Loucy (cell line): ENCODE results near the gene KDM7A.

ENCODE experiments used
- H2AFZ ChIP-seq: fragments of 200-600 bp; sonication (generic); 2 replicates; pipeline ENCODE4 v1.6.0; 2016; ENCODE audit warnings: antibody characterized with exemption, mild to moderate bottlenecking, low read length, moderate library complexity
- H3F3A ChIP-seq: fragments of 200-600 bp; 2 replicates; pipeline ENCODE4 v1.6.0; 2016; ENCODE audit warnings: antibody characterized with exemption, low read depth, mild to moderate bottlenecking
- H3K27me3 ChIP-seq: fragments of 200-600 bp; sonication (generic); 2 replicates; pipeline ENCODE4 v1.6.1; 2014; ENCODE audit warnings: low read length, mild to moderate bottlenecking; ENCODE audit not compliant: insufficient read depth, poor library complexity, severe bottlenecking
- H3K36me3 ChIP-seq: fragments of 200-600 bp; sonication (generic); 2 replicates; pipeline ENCODE4 v1.6.1; 2016; ENCODE audit warnings: low read length; ENCODE audit not compliant: insufficient read depth
- H3K4me1 ChIP-seq: fragments of 200-600 bp; sonication (generic); 2 replicates; pipeline ENCODE4 v1.5.1; 2014; ENCODE audit warnings: low read length, mild to moderate bottlenecking; ENCODE audit not compliant: insufficient read depth, poor library complexity, severe bottlenecking
- H3K4me2 ChIP-seq: fragments of 200-600 bp; sonication (generic); 2 replicates; pipeline ENCODE4 v1.6.0; 2014; ENCODE audit warnings: antibody characterized with exemption, low read length, low read depth, mild to moderate bottlenecking; ENCODE audit not compliant: poor library complexity, severe bottlenecking
- H3K4me3 ChIP-seq: fragments of 200-600 bp; sonication (generic); 2 replicates; pipeline ENCODE4 v1.5.1; 2014; ENCODE audit warnings: low read length, mild to moderate bottlenecking, mixed read lengths; ENCODE audit not compliant: poor library complexity, severe bottlenecking
- H3K79me2 ChIP-seq: fragments of 200-600 bp; sonication (generic); 2 replicates; pipeline ENCODE4 v1.6.1; 2014; ENCODE audit warnings: low read length; ENCODE audit not compliant: insufficient read depth
- H3K9ac ChIP-seq: fragments of 200-600 bp; sonication (generic); 2 replicates; pipeline ENCODE4 v1.6.0; 2014; ENCODE audit warnings: mild to moderate bottlenecking, low read depth, low read length, moderate library complexity; ENCODE audit not compliant: poor library complexity, severe bottlenecking
- H3K9me2 ChIP-seq: fragments of 200-600 bp; sonication (generic); replicated peaks from 2 replicates; pipeline ENCODE4 v1.6.1; 2016; ENCODE audit warnings: low read depth, low read length, mixed read lengths
- H3K9me3 ChIP-seq: fragments of 200-600 bp; sonication (generic); 2 replicates; pipeline ENCODE4 v1.6.1; 2014; ENCODE audit warnings: mild to moderate bottlenecking, antibody characterized with exemption, low read length, low read depth; ENCODE audit not compliant: insufficient read depth
- H4K20me1 ChIP-seq: fragments of 200-600 bp; sonication (generic); 2 replicates; pipeline ENCODE4 v1.6.0; 2014; ENCODE audit warnings: antibody characterized with exemption, low read length, mild to moderate bottlenecking; ENCODE audit not compliant: insufficient read depth, poor library complexity, severe bottlenecking
- EZH2phosphoT487 ChIP-seq: fragments of 200-600 bp; IDR thresholded peaks from 2 replicates; pipeline ENCODE4 v1.6.1; 2018; ENCODE audit warnings: antibody characterized with exemption, mild to moderate bottlenecking, moderate library complexity, borderline replicate concordance
- TF ChIP-seq, protein P1 (sequence below): fragments of 200-600 bp; sonication (generic); conservative IDR thresholded peaks from 2 replicates; pipeline ENCODE4 v1.5.1; 2014; ENCODE audit warnings: mild to moderate bottlenecking, antibody characterized with exemption, low read length

The KDM7A gene

DNA sequence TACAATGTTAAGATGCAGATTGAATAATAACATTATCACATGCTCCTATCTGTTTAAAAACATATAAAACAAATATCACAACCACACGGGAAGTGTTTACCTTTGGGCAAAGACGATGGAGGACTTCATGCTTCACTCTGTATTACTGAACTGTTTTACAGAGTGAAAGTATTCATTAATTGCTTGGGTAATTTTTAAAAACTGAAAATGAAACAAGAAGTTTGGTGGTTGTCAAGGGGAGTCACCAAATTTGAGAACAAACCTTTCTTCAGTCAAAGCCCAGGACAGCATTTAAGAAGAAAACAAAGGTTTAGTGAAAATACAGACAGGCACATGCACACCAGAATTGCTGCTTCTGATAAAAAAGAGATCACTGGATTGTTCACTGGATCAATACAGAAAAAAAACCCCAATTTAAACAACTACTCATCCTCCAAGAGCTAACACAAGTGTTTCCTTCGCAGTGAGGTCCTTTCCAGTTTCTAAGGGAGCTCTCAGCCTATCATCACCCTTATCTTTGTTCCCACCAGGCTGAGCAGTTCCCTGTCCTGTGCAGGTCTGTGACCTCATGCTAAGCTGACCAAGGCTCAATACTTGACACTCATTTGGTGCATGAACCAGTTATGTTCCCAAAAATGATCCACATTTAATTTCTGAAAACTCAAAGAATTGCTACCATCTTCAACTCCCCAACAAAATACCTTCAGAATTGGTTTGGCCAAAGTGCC is 122.8 kb downstream of the KDM7A start:
- H3K9me3 ChIP-seq: no peaks in the 10 kb centered on the region
- H2AFZ ChIP-seq: no peak overlapping the region
- H3K79me2 ChIP-seq: peaks cover 21% of the 10 kb centered on the region; the same call in 1 of the 2 replicates
- no peak overlapping the region for H3K4me2 ChIP-seq
- H3K9ac ChIP-seq: no peak overlapping the region
- peaks cover 22% of the 10 kb centered on the region for H3K4me1 ChIP-seq
- no peaks in the 10 kb centered on the region for H3F3A ChIP-seq
- H3K27me3 ChIP-seq: no peaks in the 10 kb centered on the region
- H4K20me1 ChIP-seq: peaks cover 7% of the 10 kb centered on the region
- peaks cover 30% of the 10 kb centered on the region for H3K36me3 ChIP-seq
- H3K4me3 ChIP-seq: no peak overlapping the region
- no peaks in the 10 kb centered on the region for H3K9me2 ChIP-seq
- TF ChIP-seq EZH2phosphoT487: no peak
- TF ChIP-seq, protein P1, sequence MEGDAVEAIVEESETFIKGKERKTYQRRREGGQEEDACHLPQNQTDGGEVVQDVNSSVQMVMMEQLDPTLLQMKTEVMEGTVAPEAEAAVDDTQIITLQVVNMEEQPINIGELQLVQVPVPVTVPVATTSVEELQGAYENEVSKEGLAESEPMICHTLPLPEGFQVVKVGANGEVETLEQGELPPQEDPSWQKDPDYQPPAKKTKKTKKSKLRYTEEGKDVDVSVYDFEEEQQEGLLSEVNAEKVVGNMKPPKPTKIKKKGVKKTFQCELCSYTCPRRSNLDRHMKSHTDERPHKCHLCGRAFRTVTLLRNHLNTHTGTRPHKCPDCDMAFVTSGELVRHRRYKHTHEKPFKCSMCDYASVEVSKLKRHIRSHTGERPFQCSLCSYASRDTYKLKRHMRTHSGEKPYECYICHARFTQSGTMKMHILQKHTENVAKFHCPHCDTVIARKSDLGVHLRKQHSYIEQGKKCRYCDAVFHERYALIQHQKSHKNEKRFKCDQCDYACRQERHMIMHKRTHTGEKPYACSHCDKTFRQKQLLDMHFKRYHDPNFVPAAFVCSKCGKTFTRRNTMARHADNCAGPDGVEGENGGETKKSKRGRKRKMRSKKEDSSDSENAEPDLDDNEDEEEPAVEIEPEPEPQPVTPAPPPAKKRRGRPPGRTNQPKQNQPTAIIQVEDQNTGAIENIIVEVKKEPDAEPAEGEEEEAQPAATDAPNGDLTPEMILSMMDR: no peak

DNA sequence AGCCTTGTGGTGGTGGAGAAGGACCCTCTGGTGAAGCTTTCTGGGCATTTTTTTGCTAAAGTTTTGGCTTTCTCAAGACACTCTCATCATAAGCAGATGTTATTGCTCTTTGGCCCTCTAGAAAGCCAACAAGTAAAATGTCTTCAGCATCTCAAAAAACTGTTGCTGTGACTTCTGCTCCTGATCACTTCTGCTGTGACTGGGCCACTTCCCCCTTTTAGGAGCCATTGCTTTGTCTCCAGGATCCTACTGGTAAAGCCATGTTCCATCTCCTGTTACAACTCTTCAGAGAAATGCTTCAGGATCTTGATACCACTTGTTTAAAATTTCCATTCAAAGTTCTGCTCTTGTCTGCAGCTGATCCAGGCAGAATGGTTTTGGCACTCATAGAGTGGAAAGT is 125.0 kb downstream of the KDM7A start:
- no peaks in the 10 kb centered on the region for H3K27me3 ChIP-seq
- peaks cover 30% of the 10 kb centered on the region for H3K36me3 ChIP-seq
- H3K4me3 ChIP-seq: no peak overlapping the region
- H3K9me2 ChIP-seq: no peaks in the 10 kb centered on the region
- no peak for TF ChIP-seq EZH2phosphoT487
- TF ChIP-seq, protein P1: no peak
- no peak overlapping the region for H3K9ac ChIP-seq
- peaks cover 5% of the 10 kb centered on the region for H3K4me1 ChIP-seq
- no peak overlapping the region for H3K4me2 ChIP-seq
- peaks cover 7% of the 10 kb centered on the region for H4K20me1 ChIP-seq
- no peak overlapping the region for H2AFZ ChIP-seq
- peaks cover 10% of the 10 kb centered on the region; the same call in 1 of the 2 replicates for H3K79me2 ChIP-seq
- H3K9me3 ChIP-seq: no peaks in the 10 kb centered on the region
- H3F3A ChIP-seq: no peaks in the 10 kb centered on the region

DNA sequence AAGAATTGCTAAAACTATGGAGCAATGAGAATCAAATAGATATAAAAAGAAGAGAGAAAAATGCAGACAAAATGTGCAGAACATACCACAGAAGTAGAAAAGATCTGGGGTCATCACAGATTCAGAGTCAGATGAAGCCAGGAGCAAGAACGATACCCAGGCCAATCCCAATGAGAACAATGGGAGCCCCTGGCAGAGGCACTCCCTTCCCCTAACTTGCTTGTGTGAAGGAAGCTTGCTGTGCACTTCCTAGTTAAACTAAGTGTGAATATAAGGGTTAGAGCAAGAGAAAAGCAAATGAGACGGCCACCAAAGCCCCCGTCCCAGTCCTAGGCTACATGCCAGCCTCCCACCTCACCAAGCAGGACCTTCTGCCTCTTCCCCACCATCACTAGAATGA is 126.7 kb downstream of the KDM7A start:
- Histone ChIP-seq H3K9me2 (no peaks in the 10 kb centered on the region), H4K20me1 (peaks cover 2% of the 10 kb centered on the region), H3K4me2 (no peak overlapping the region), H3K9me3 (no peaks in the 10 kb centered on the region), H3K79me2 (no peaks in the 10 kb centered on the region), H2AFZ (no peak overlapping the region), H3F3A (no peaks in the 10 kb centered on the region), H3K27me3 (no peaks in the 10 kb centered on the region), H3K4me3 (no peak overlapping the region), H3K4me1 (no peaks in the 10 kb centered on the region), H3K36me3 (peaks cover 41% of the 10 kb centered on the region), H3K9ac (no peak overlapping the region)
- TF ChIP-seq EZH2phosphoT487: no peak
- TF ChIP-seq, protein P1: no peak
